ENCODE data around the gene UQCC3. TPM values are rescaled to one million over a fixed set of nuclear protein-coding genes. Genes with fewer than 3 reads are reported as not detected.

UQCC3 gene
- total and polyA plus RNA-seq, 2 of the 4 experiments (the other 2 are of a cell fraction): 5.7 to 9.7 TPM

DNA sequence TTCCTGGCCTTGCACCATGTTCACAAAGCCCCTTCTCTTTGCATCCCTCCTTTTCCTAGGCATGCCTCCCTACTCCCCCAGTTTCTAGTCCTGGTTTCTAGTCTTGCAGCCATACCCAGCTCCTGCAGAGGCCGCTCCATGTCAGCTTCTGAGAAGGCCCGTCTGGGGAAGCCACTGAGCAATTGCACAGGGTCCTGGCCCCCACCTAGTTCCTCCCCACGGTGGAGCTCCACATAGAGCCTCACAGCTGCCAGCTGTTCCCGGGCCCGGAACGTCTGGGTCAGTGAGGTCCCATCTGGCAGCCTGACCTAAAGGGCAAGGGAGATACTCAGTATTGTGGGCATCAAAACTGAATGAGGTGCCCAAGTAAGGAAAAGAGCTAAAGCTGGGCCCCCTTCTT, 5.2 kb downstream of the UQCC3 start:
- intact Hi-C loops (cut with micrococcal nuclease): no loop called here
- no peak overlapping the region for H3K9ac ChIP-seq (ENCODE audit: low read depth, low read length)
- no TSS peak for BruUV-seq (replicated peaks)

More for the DNA sequence above, 5.2 kb downstream of the UQCC3 start:
- peaks cover 19% of the 10 kb centered on the region for H3K36me3 ChIP-seq (ENCODE audit: control insufficient read depth, insufficient read depth, low read length)
- no CpG with 5 or more reads among the region's 6 CpGs for WGBS, 2 experiments (ENCODE audit: extremely low coverage in 2 of 2, insufficient read length in 1 of 2)
- H4K8ac ChIP-seq (ENCODE audit: low read depth in 2 of 2, low read length in 2 of 2): no peak overlapping the region
- POLR2A ChIA-PET (ENCODE audit: unreplicated experiment): no interaction called here
- no peak overlapping the region for H2BK20ac ChIP-seq (ENCODE audit: low read depth, low read length)
- TF ChIP-seq MAFK (IDR thresholded peaks at IDR 0.05; ENCODE audit: low read depth, low read length) (no peak), CHD1 (IDR thresholded peaks at IDR 0.05; ENCODE audit: low read depth, low read length) (no peak), RAD21 (IDR thresholded peaks at IDR 0.05; ENCODE audit: low read length) (no peak), BHLHE40 (IDR thresholded peaks at IDR 0.05; ENCODE audit: low read depth, low read length) (no peak), SMC3 (IDR thresholded peaks at IDR 0.05; ENCODE audit: low read depth, low read length) (no peak), RFX5 (IDR thresholded peaks at IDR 0.05; ENCODE audit: low read depth, low read length) (no peak), NFE2L2 (IDR thresholded peaks at IDR 0.05; ENCODE audit: low read depth, low read length) (no peak), MAZ (IDR thresholded peaks at IDR 0.05; ENCODE audit: borderline replicate concordance, low read depth, low read length) (no peak), POLR2A (IDR thresholded peaks at IDR 0.05; ENCODE audit: low read depth, low read length) (no peak), MXI1 (IDR thresholded peaks at IDR 0.05; ENCODE audit: borderline replicate concordance, low read depth, low read length) (no peak), CEBPB (IDR thresholded peaks at IDR 0.05; ENCODE audit: low read depth, low read length) (no peak), FOS (IDR thresholded peaks at IDR 0.05; ENCODE audit: low read depth, low read length) (no peak), RCOR1 (IDR thresholded peaks at IDR 0.05; ENCODE audit: insufficient replicate concordance, low read length) (no peak)
- TF ChIP-seq, protein P1, sequence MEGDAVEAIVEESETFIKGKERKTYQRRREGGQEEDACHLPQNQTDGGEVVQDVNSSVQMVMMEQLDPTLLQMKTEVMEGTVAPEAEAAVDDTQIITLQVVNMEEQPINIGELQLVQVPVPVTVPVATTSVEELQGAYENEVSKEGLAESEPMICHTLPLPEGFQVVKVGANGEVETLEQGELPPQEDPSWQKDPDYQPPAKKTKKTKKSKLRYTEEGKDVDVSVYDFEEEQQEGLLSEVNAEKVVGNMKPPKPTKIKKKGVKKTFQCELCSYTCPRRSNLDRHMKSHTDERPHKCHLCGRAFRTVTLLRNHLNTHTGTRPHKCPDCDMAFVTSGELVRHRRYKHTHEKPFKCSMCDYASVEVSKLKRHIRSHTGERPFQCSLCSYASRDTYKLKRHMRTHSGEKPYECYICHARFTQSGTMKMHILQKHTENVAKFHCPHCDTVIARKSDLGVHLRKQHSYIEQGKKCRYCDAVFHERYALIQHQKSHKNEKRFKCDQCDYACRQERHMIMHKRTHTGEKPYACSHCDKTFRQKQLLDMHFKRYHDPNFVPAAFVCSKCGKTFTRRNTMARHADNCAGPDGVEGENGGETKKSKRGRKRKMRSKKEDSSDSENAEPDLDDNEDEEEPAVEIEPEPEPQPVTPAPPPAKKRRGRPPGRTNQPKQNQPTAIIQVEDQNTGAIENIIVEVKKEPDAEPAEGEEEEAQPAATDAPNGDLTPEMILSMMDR (conservative IDR thresholded peaks at IDR 0.05; ENCODE audit: low read depth, low read length): no peak
- TF ChIP-seq, protein P2, sequence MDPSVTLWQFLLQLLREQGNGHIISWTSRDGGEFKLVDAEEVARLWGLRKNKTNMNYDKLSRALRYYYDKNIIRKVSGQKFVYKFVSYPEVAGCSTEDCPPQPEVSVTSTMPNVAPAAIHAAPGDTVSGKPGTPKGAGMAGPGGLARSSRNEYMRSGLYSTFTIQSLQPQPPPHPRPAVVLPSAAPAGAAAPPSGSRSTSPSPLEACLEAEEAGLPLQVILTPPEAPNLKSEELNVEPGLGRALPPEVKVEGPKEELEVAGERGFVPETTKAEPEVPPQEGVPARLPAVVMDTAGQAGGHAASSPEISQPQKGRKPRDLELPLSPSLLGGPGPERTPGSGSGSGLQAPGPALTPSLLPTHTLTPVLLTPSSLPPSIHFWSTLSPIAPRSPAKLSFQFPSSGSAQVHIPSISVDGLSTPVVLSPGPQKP (IDR thresholded peaks at IDR 0.05; ENCODE audit: borderline replicate concordance, low read depth, low read length): no peak
- TF ChIP-seq, protein P3, sequence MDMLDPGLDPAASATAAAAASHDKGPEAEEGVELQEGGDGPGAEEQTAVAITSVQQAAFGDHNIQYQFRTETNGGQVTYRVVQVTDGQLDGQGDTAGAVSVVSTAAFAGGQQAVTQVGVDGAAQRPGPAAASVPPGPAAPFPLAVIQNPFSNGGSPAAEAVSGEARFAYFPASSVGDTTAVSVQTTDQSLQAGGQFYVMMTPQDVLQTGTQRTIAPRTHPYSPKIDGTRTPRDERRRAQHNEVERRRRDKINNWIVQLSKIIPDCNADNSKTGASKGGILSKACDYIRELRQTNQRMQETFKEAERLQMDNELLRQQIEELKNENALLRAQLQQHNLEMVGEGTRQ (IDR thresholded peaks at IDR 0.05; ENCODE audit: low read depth, low read length): no peak
- CTCF ChIA-PET: no interaction called here
- H3K14ac ChIP-seq (replicated peaks; ENCODE audit: low read depth, low read length): no peak overlapping the region
- no peak overlapping the region for H3K23ac ChIP-seq (ENCODE audit: low read depth, low read length)
- DNase-seq (no peak), ATAC-seq (ENCODE audit: low read depth) (no peak)
- no peaks in the 10 kb centered on the region for H3K27me3 ChIP-seq (ENCODE audit: control insufficient read depth, insufficient read depth, low read length)
- no peak overlapping the region for H3K4me3 ChIP-seq (ENCODE audit: insufficient read depth, low read depth, low read length)
- H4K20me1 ChIP-seq (ENCODE audit: insufficient read depth, low read length): no peaks in the 10 kb centered on the region
- peaks cover 10% of the 10 kb centered on the region for H3K4me1 ChIP-seq (ENCODE audit: control insufficient read depth, insufficient read depth, low read length)
- H3K4ac ChIP-seq (ENCODE audit: low read depth, low read length): no peak overlapping the region
- no peak overlapping the region for H2BK15ac ChIP-seq (ENCODE audit: low read depth, low read length)
- dilution Hi-C loops (cut with HindIII; ENCODE audit: low sequenced_read_pairs, unreplicated experiment) (no loop called here), in situ Hi-C loops (cut with MboI; ENCODE audit: low sequenced_read_pairs) (no loop called here)
- H3K9me1 ChIP-seq (ENCODE audit: insufficient read depth, low read length): peaks cover 4% of the 10 kb centered on the region; the same call in 1 of the 2 replicates
- H2AK5ac ChIP-seq (ENCODE audit: low read depth, low read length): no peak overlapping the region
- no peak overlapping the region for H2BK5ac ChIP-seq (ENCODE audit: low read depth, low read length, poor library complexity, severe bottlenecking)
- H2AK9ac ChIP-seq (replicated peaks; ENCODE audit: low read depth, low read length, poor library complexity): no peak overlapping the region
- no peak overlapping the region for H3K18ac ChIP-seq (ENCODE audit: low read depth, low read length)
- H4K5ac ChIP-seq (ENCODE audit: low read depth, low read length): no peak overlapping the region
- H3K4me2 ChIP-seq (ENCODE audit: low read depth, low read length): no peak overlapping the region
- H3K9me3 ChIP-seq (ENCODE audit: control insufficient read depth, insufficient read depth, low read length): no peaks in the 10 kb centered on the region
- no peak overlapping the region for H3K56ac ChIP-seq (ENCODE audit: extremely low read depth, insufficient read depth, low read length)
- no peak overlapping the region for H3K27ac ChIP-seq (ENCODE audit: insufficient read depth, low read length)
- H2BK120ac ChIP-seq (ENCODE audit: low read depth, low read length): no peak overlapping the region
- H3K79me1 ChIP-seq (ENCODE audit: low read depth in 1 of 2, low read length in 2 of 2): peaks cover 14 to 42% of the 10 kb centered on the region in 2 experiments; a peak in 3 of 4 replicates
- H4K91ac ChIP-seq (ENCODE audit: insufficient read depth, low read depth, low read length): no peak overlapping the region
- no peak overlapping the region for H2AFZ ChIP-seq (replicated peaks; ENCODE audit: low read length, poor library complexity)

All from IMR-90 (cell line).